ENCODE data around the gene AKR1B15. TPM values are rescaled to one million over a fixed set of nuclear protein-coding genes. Genes with fewer than 3 reads are reported as not detected.

Gene AKR1B15
- polyA plus RNA-seq, 3 donors = not detected

GRCh38 chr7:134504660-134505164 lies 44.2 kb upstream of the AKR1B15 start:
- no peak overlapping the region for H2AFZ ChIP-seq (ENCODE audit: insufficient read depth, low read depth, low read length, poor library complexity, severe bottlenecking)
- no peak for TF ChIP-seq CTCF (IDR thresholded peaks at IDR 0.05)
- no peak overlapping the region for H3K9ac ChIP-seq (ENCODE audit: insufficient read depth, low read length, poor library complexity, severe bottlenecking)
- Mint-ChIP-seq H3K36me3 (no peaks in the 10 kb centered on the region), H3K27me3 (ENCODE audit: low read depth in 3 of 3) (peaks cover 0 to 2% (median 0%) of the 10 kb centered on the region in 3 donors), H3K27ac (no peak overlapping the region), H3K4me3 (no peak overlapping the region), H3K4me1 (peaks cover 7% of the 10 kb centered on the region), H3K9me3 (peaks cover 0 to 3% (median 0%) of the 10 kb centered on the region in 7 donors)
- intact Hi-C loops (cut with micrococcal nuclease) = no loop called here
- no peaks in the 10 kb centered on the region for H3K79me2 ChIP-seq (ENCODE audit: insufficient read depth, low read length)
- H3K4me1 ChIP-seq (ENCODE audit: control insufficient read depth in 1 of 2, insufficient read depth in 2 of 2, low read length in 2 of 2) = peaks cover 3 to 4% of the 10 kb centered on the region in 2 donors
- WGBS (ENCODE audit: insufficient coverage) = 100% methylated on average over 1 of the region's 3 CpGs
- H3K4me3 ChIP-seq (replicated peaks in 1 of 3; ENCODE audit: low read depth in 2 of 3, low read length in 3 of 3) = no peak overlapping the region
- H4K20me1 ChIP-seq (ENCODE audit: insufficient read depth, low read length) = no peaks in the 10 kb centered on the region
- H3K4me2 ChIP-seq (replicated peaks; ENCODE audit: extremely low read depth, low read length, poor library complexity, severe bottlenecking) = no peak overlapping the region
- no peaks in the 10 kb centered on the region for H3K27me3 ChIP-seq (ENCODE audit: control insufficient read depth in 2 of 2, insufficient read depth in 2 of 2, low read length in 2 of 2)
- no peak overlapping the region for H3K27ac ChIP-seq (ENCODE audit: low read depth in 1 of 2, low read length in 2 of 2)
- no peak for DNase-seq
- no peaks in the 10 kb centered on the region for H3K9me3 ChIP-seq (replicated peaks in 1 of 2; ENCODE audit: control insufficient read depth in 1 of 2, insufficient read depth in 1 of 2, low read length in 2 of 2)
- H3K36me3 ChIP-seq (replicated peaks in 1 of 2; ENCODE audit: control insufficient read depth in 1 of 2, insufficient read depth in 2 of 2, low read length in 2 of 2) = no peaks in the 10 kb centered on the region

- H3K9me3 ChIP-seq (replicated peaks in 1 of 2; ENCODE audit: control insufficient read depth in 1 of 2, insufficient read depth in 1 of 2, low read length in 2 of 2) = no peaks in the 10 kb centered on the region
- Mint-ChIP-seq H3K27ac (no peak overlapping the region), H3K4me3 (no peak overlapping the region), H3K36me3 (no peaks in the 10 kb centered on the region), H3K9me3 (peaks cover 0 to 3% (median 0%) of the 10 kb centered on the region in 7 donors), H3K27me3 (ENCODE audit: low read depth in 3 of 3) (peaks cover 0 to 2% (median 0%) of the 10 kb centered on the region in 3 donors), H3K4me1 (peaks cover 7% of the 10 kb centered on the region)
- H2AFZ ChIP-seq (ENCODE audit: insufficient read depth, low read depth, low read length, poor library complexity, severe bottlenecking) = no peak overlapping the region
- no peaks in the 10 kb centered on the region for H3K27me3 ChIP-seq (ENCODE audit: control insufficient read depth in 2 of 2, insufficient read depth in 2 of 2, low read length in 2 of 2)
- H3K36me3 ChIP-seq (replicated peaks in 1 of 2; ENCODE audit: control insufficient read depth in 1 of 2, insufficient read depth in 2 of 2, low read length in 2 of 2) = no peaks in the 10 kb centered on the region
- no peaks in the 10 kb centered on the region for H3K79me2 ChIP-seq (ENCODE audit: insufficient read depth, low read length)
- no peak overlapping the region for H3K9ac ChIP-seq (ENCODE audit: insufficient read depth, low read length, poor library complexity, severe bottlenecking)
- no peak for TF ChIP-seq CTCF (IDR thresholded peaks at IDR 0.05)
- H3K4me2 ChIP-seq (replicated peaks; ENCODE audit: extremely low read depth, low read length, poor library complexity, severe bottlenecking) = no peak overlapping the region
- no peak overlapping the region for H3K27ac ChIP-seq (ENCODE audit: low read depth in 1 of 2, low read length in 2 of 2)
- H3K4me3 ChIP-seq (replicated peaks in 1 of 3; ENCODE audit: low read depth in 2 of 3, low read length in 3 of 3) = no peak overlapping the region
- WGBS (ENCODE audit: insufficient coverage) = no CpG with 5 or more reads among the region's 4 CpGs
- intact Hi-C loops (cut with micrococcal nuclease) = no loop called here
- H4K20me1 ChIP-seq (ENCODE audit: insufficient read depth, low read length) = no peaks in the 10 kb centered on the region
- no peak for DNase-seq
- H3K4me1 ChIP-seq (ENCODE audit: control insufficient read depth in 1 of 2, insufficient read depth in 2 of 2, low read length in 2 of 2) = peaks cover 3 to 4% of the 10 kb centered on the region in 2 donors
These were observed 43.1 kb upstream of the AKR1B15 start for GRCh38 chr7:134505856-134506255.

Data from CD14-positive monocyte (primary cell).